Measurements from ENCODE around the gene NDUFB3. TPM values are rescaled to one million over a fixed set of nuclear protein-coding genes. Genes with fewer than 3 reads are reported as not detected.

The NDUFB3 gene
- polyA plus RNA-seq, 1 donor (not counting 4 experiments of a cell fraction or from before 2014, with no cell fraction given), result 220 TPM

- DNase-seq (ENCODE audit: low read depth, low spot score), result no peak
Observed at GRCh38 chr2:201090574-201090973, 18.8 kb downstream of the NDUFB3 start.

GRCh38 chr2:201093573-201093972, 21.8 kb downstream of the NDUFB3 start:
- Histone ChIP-seq H3K9ac (ENCODE audit: control insufficient read depth, extremely low read depth, insufficient read depth, low read length) (no peak overlapping the region), H3K4me3 (ENCODE audit: control insufficient read depth in 2 of 3, extremely low read depth in 1 of 3, insufficient read depth in 2 of 3, low read depth in 1 of 3, low read length in 3 of 3) (no peak overlapping the region), H4K20me1 (ENCODE audit: control insufficient read depth, extremely low read depth, insufficient read depth, low read length) (no peaks in the 10 kb centered on the region), H3K9me3 (ENCODE audit: control insufficient read depth, low read depth, low read length) (no peaks in the 10 kb centered on the region), H3K27ac (ENCODE audit: control insufficient read depth, insufficient read depth, low read length) (no peak overlapping the region), H2AFZ (ENCODE audit: control insufficient read depth, low read length) (no peak overlapping the region), H3K79me2 (ENCODE audit: control insufficient read depth, insufficient read depth, low read length) (no peaks in the 10 kb centered on the region), H3K9me1 (ENCODE audit: control insufficient read depth, extremely low read depth, insufficient read depth, low read length) (no peaks in the 10 kb centered on the region), H3K4me2 (ENCODE audit: control insufficient read depth, extremely low read depth, insufficient read depth, low read depth, low read length) (no peak overlapping the region), H3K4me1 (ENCODE audit: control insufficient read depth, extremely low read depth, insufficient read depth, low read length) (no peaks in the 10 kb centered on the region), H3K27me3 (ENCODE audit: control insufficient read depth, extremely low read depth, insufficient read depth, low read length) (no peaks in the 10 kb centered on the region), H3K36me3 (ENCODE audit: control insufficient read depth in 2 of 2, extremely low read depth in 1 of 2, insufficient read depth in 2 of 2, low read length in 2 of 2) (no peaks in the 10 kb centered on the region)
- FAIRE-seq, result no peak
- dilution Hi-C loops (cut with MboI; ENCODE audit: extremely low pct_ligation_motif_present, low sequenced_read_pairs), result no loop called here
- no peak for DNase-seq (ENCODE audit: low read depth, low spot score)
- TF ChIP-seq EZH2 (IDR thresholded peaks at IDR 0.05; ENCODE audit: low read length) (no peak), CTCF (optimal IDR thresholded peaks at IDR 0.05 in 1 of 3, IDR thresholded peaks at IDR 0.05 in 1 of 3, conservative IDR thresholded peaks at IDR 0.05 in 1 of 3; ENCODE audit: extremely low read depth in 1 of 3, insufficient read depth in 2 of 3, low read length in 3 of 3) (no peak)

More at GRCh38 chr2:201090574-201090973, 18.8 kb downstream of the NDUFB3 start:
- FAIRE-seq, result no peak
- H2AFZ ChIP-seq (ENCODE audit: control insufficient read depth, low read length), result no peak overlapping the region
- H4K20me1 ChIP-seq (ENCODE audit: control insufficient read depth, extremely low read depth, insufficient read depth, low read length), result no peaks in the 10 kb centered on the region
- H3K9me1 ChIP-seq (ENCODE audit: control insufficient read depth, extremely low read depth, insufficient read depth, low read length), result no peaks in the 10 kb centered on the region
- no peak overlapping the region for H3K9ac ChIP-seq (ENCODE audit: control insufficient read depth, extremely low read depth, insufficient read depth, low read length)
- no peak for TF ChIP-seq EZH2 (IDR thresholded peaks at IDR 0.05; ENCODE audit: low read length)
- H3K36me3 ChIP-seq (ENCODE audit: control insufficient read depth in 2 of 2, extremely low read depth in 1 of 2, insufficient read depth in 2 of 2, low read length in 2 of 2), result no peaks in the 10 kb centered on the region
- no peaks in the 10 kb centered on the region for H3K9me3 ChIP-seq (ENCODE audit: control insufficient read depth, low read depth, low read length)
- dilution Hi-C loops (cut with MboI; ENCODE audit: extremely low pct_ligation_motif_present, low sequenced_read_pairs), result no loop called here
- H3K4me2 ChIP-seq (ENCODE audit: control insufficient read depth, extremely low read depth, insufficient read depth, low read depth, low read length), result no peak overlapping the region
- H3K27ac ChIP-seq (ENCODE audit: control insufficient read depth, insufficient read depth, low read length), result no peak overlapping the region
- no peaks in the 10 kb centered on the region for H3K27me3 ChIP-seq (ENCODE audit: control insufficient read depth, extremely low read depth, insufficient read depth, low read length)
- no peaks in the 10 kb centered on the region for H3K4me1 ChIP-seq (ENCODE audit: control insufficient read depth, extremely low read depth, insufficient read depth, low read length)
- H3K79me2 ChIP-seq (ENCODE audit: control insufficient read depth, insufficient read depth, low read length), result no peaks in the 10 kb centered on the region
- no peak overlapping the region for H3K4me3 ChIP-seq (ENCODE audit: control insufficient read depth in 2 of 3, extremely low read depth in 1 of 3, insufficient read depth in 2 of 3, low read depth in 1 of 3, low read length in 3 of 3)

- no peaks in the 10 kb centered on the region for H3K36me3 ChIP-seq (ENCODE audit: control insufficient read depth in 2 of 2, extremely low read depth in 1 of 2, insufficient read depth in 2 of 2, low read length in 2 of 2)
- no peak for DNase-seq (ENCODE audit: low read depth, low spot score)
- H3K9me3 ChIP-seq (ENCODE audit: control insufficient read depth, low read depth, low read length), result no peaks in the 10 kb centered on the region
- H3K9ac ChIP-seq (ENCODE audit: control insufficient read depth, extremely low read depth, insufficient read depth, low read length), result no peak overlapping the region
- no peaks in the 10 kb centered on the region for H3K27me3 ChIP-seq (ENCODE audit: control insufficient read depth, extremely low read depth, insufficient read depth, low read length)
- H3K4me3 ChIP-seq (ENCODE audit: control insufficient read depth in 2 of 3, extremely low read depth in 1 of 3, insufficient read depth in 2 of 3, low read depth in 1 of 3, low read length in 3 of 3), result no peak overlapping the region
- dilution Hi-C loops (cut with MboI; ENCODE audit: extremely low pct_ligation_motif_present, low sequenced_read_pairs), result no loop called here
- H3K4me2 ChIP-seq (ENCODE audit: control insufficient read depth, extremely low read depth, insufficient read depth, low read depth, low read length), result no peak overlapping the region
- no peaks in the 10 kb centered on the region for H3K79me2 ChIP-seq (ENCODE audit: control insufficient read depth, insufficient read depth, low read length)
- no peaks in the 10 kb centered on the region for H3K9me1 ChIP-seq (ENCODE audit: control insufficient read depth, extremely low read depth, insufficient read depth, low read length)
- no peak overlapping the region for H2AFZ ChIP-seq (ENCODE audit: control insufficient read depth, low read length)
- no peaks in the 10 kb centered on the region for H3K4me1 ChIP-seq (ENCODE audit: control insufficient read depth, extremely low read depth, insufficient read depth, low read length)
- FAIRE-seq, result no peak
- H3K27ac ChIP-seq (ENCODE audit: control insufficient read depth, insufficient read depth, low read length), result no peak overlapping the region
- TF ChIP-seq EZH2 (IDR thresholded peaks at IDR 0.05; ENCODE audit: low read length) (no peak), CTCF (optimal IDR thresholded peaks at IDR 0.05 in 1 of 3, IDR thresholded peaks at IDR 0.05 in 1 of 3, conservative IDR thresholded peaks at IDR 0.05 in 1 of 3; ENCODE audit: extremely low read depth in 1 of 3, insufficient read depth in 2 of 3, low read length in 3 of 3) (no peak)
- H4K20me1 ChIP-seq (ENCODE audit: control insufficient read depth, extremely low read depth, insufficient read depth, low read length), result no peaks in the 10 kb centered on the region
Observed at GRCh38 chr2:201100497-201100896, 28.7 kb downstream of the NDUFB3 start.
